ENCODE measurements around the gene LRRC40.

GRCh38 chr1:70204139-70204538 lies 1.2 kb downstream of the LRRC40 start:
- TF ChIP-seq, protein P1, sequence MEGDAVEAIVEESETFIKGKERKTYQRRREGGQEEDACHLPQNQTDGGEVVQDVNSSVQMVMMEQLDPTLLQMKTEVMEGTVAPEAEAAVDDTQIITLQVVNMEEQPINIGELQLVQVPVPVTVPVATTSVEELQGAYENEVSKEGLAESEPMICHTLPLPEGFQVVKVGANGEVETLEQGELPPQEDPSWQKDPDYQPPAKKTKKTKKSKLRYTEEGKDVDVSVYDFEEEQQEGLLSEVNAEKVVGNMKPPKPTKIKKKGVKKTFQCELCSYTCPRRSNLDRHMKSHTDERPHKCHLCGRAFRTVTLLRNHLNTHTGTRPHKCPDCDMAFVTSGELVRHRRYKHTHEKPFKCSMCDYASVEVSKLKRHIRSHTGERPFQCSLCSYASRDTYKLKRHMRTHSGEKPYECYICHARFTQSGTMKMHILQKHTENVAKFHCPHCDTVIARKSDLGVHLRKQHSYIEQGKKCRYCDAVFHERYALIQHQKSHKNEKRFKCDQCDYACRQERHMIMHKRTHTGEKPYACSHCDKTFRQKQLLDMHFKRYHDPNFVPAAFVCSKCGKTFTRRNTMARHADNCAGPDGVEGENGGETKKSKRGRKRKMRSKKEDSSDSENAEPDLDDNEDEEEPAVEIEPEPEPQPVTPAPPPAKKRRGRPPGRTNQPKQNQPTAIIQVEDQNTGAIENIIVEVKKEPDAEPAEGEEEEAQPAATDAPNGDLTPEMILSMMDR (optimal IDR thresholded peaks at IDR 0.05 in 1 of 3, IDR thresholded peaks at IDR 0.05 in 1 of 3, conservative IDR thresholded peaks at IDR 0.05 in 1 of 3; ENCODE audit: extremely low read depth in 1 of 3, insufficient read depth in 2 of 3, low read length in 3 of 3) = no peak
- no peak for TF ChIP-seq EZH2 (IDR thresholded peaks at IDR 0.05; ENCODE audit: low read length)
